GM19372 (cell line): ENCODE measurements around the gene NRL.
A peak's percentile ranks its signal among the peaks of the same experiment; 100 is the strongest.
"Not testable (repeated sequence)": the region's sequence is repeated elsewhere in the genome, so short reads cannot be mapped to it uniquely, and the experiment has no call there.

Experiments
- ATAC-seq: cut with Tn5 transposase; IDR thresholded peaks from one replicate; pipeline ENCODE4 v1.9.1; 2021; ENCODE audit warnings: mild to moderate bottlenecking, low read depth, moderate library complexity; ENCODE audit not compliant: unreplicated experiment

The NRL gene

DNA sequence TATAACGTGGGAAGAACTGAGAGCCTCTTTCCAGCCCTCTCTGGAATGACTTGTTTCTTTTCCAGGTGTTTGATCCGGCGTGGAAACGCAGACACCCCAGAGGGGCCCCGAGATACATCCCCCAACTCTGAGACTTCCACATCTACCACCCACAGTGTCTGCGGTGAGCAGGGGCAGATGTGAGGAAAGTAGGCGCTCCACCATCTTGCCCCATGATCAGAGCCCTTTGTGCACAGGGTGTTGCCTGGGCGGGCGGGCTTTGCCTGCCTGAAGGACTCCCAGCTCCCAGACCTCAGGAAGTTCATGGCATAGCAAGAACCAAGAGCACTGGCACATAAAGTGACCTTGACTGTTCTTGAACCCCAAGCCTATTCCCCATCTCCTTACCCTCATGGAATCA is 60.1 kb downstream of the NRL start:
- ATAC-seq, result no peak

DNA sequence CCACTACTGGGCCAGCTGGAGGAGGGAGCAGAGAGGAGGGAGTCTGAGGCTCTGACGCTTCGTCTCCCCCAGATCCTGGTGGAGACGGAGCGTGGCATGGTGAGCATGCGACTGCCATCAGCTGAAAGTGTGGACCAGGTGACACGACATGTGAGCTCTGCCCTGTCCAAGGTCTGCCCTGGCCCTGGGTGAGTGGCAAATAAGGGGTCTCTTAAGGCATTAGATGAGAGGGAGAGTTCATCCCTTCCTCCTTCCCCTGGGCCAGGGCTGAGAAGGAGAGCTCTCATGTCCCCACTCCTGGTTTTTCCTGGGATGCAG is 60.5 kb downstream of the NRL start:
- no peak for ATAC-seq

GRCh38 chr14:24053548-24054323 is 61.0 kb downstream of the NRL start:
- ATAC-seq, result no peak

DNA sequence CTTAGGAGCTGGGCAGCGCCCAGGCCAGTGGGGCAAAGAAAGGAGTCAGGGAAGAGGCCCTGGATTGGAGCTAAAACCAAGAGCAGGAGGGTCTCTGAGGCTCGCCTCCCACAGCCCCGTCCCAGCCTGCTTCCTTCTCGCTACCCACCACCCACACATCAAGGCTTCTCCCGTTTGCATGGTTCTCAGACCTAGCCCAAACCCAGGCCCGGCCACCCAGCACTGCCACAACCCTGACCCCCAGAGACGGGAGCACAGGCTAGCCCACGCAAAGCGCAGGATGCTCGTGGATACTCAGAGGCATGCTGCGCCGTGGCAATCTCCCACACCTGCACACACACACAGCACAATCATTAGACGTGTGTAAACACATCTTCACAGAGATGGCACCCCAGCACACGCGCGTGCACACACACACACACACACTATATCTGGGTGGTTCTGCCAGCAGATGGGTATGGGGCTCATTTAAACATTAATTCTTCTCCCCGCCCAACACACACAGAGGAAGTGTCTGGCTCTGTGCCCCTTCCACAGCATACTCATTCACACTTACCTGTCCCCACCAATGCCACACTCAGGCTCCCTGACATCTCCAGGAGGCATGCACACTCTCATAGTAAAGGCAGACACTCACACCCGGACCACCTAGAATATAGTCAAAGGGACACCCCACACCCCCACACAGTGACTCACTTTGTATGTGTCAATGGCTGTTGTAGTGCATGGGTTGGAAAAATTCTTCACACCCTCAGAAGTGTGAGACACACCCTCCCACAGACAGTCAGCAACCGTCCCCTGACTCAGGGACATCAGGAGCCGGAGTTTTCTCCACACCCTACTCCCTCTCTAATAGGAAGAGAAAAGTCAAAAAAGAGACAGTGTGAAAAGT is 61.8 kb downstream of the NRL start:
- ATAC-seq, result no peak

DNA sequence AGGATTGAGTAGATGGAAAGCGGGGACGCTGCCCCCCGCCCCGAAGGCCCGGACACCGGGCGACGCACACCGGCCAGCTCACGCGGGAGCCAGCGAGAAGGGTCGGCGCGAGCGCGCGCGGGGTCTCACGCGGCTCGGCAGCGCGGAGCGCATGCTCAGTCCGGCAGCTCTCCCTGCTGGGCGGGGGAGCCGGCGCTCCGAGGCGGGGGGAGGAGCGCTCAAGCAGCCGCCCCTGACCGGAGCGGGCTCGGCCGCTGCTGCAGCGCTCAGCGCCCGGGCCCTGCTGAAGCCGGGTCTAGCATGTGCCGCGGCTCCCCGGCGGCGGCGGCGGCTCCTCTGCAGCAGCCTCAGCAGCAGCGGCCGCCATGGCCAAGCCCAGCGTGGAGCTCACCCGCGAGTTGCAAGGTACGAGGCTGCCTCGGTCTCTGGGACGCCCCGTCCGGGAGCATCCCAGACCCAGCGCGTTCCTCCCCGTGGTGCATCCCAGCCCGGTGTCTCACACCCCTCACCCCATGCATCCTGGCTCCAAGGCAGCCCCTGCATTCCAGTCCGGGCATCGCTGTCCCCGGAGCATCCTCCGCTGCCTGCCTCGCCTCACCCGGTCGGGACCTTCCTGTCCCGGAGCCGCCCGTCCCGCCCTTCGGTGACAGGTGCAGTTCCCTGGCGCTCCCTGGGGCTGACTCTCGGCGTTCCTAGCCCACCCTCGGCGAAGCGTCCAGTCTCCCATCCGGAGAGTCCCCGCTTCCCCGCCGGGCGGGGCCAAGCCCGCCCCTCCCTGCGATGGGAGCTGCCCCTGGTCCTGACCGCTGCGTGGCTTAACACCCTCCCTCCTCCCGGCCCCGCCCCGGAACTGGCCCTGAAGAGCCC is 62.7 kb downstream of the NRL start, which contains the start of gene CARMIL3:
Gene CARMIL3, plus strand, starts transcription at position 221 of the 867 bp plus-strand sequence. Its CDS starts 145 bp downstream, at position 366.
- peak; percentile 73 for ATAC-seq

GRCh38 chr14:24051176-24051788 is 63.5 kb downstream of the NRL start:
- ATAC-seq, result no peak

- not testable (repeated sequence) for ATAC-seq
Observed at GRCh38 chr14:24050753-24051152, 64.0 kb downstream of the NRL start.

GRCh38 chr14:24049002-24049401 is 65.7 kb downstream of the NRL start:
- ATAC-seq, result not testable (repeated sequence)

DNA sequence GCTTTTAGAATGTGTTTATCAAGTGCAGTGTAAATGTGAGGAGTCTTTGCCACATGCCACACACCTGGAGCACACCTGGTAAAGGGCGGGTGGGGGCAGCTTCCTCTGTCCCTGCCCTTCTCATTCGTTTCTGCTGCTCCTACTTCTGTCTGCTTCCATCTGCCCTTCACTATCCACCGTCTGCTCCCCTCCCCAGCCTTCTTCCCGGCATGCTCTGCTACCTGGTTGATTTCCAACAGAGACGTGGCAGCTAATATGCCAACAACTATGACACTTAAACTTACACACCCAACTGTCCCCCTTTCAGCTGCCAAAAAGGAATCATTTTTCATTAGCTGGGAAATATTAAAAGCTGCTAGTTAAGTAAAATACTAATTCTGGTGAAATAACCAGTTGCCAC is 72.0 kb downstream of the NRL start:
- ATAC-seq, result no peak

GRCh38 chr14:24040692-24041091 is 74.1 kb downstream of the NRL start:
- ATAC-seq, result no peak

DNA sequence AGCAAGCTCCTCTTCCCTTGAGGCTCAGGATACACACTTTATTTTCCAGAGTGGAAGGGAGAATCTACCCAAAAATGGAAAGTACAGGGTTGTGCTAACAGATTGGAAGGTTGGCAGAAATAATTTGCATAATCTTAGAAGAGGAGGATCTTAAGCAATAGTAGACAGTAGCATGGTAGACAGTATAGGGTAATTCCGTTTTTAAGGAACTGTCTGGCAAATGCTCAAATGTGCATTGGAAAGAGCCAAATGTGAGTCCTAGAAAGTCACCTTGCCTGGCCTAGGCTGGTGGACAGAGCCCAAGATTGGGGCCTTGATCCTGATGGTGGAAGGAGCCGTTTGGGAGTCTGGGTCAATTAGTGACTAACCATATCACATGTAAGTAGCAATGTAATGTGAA is 76.1 kb downstream of the NRL start:
- ATAC-seq, result no peak

DNA sequence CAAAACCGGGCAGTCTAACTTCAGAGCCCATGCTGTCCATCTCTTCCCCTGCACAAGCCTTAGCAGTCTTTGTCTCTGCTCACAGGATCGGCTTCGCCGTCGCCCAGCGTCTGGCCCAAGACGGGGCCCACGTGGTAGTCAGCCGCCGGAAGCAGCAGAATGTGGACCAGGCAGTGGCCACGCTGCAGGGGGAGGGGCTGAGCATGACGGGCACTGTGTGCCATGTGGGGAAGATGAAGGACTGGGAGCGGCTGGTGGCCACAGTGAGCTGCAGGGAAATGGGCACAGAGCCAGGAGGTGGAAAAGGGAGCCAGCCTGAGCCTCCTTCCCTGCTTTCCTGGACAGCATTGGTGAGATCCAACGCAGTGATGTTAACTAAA is 77.1 kb downstream of the NRL start:
- no peak for ATAC-seq

DNA sequence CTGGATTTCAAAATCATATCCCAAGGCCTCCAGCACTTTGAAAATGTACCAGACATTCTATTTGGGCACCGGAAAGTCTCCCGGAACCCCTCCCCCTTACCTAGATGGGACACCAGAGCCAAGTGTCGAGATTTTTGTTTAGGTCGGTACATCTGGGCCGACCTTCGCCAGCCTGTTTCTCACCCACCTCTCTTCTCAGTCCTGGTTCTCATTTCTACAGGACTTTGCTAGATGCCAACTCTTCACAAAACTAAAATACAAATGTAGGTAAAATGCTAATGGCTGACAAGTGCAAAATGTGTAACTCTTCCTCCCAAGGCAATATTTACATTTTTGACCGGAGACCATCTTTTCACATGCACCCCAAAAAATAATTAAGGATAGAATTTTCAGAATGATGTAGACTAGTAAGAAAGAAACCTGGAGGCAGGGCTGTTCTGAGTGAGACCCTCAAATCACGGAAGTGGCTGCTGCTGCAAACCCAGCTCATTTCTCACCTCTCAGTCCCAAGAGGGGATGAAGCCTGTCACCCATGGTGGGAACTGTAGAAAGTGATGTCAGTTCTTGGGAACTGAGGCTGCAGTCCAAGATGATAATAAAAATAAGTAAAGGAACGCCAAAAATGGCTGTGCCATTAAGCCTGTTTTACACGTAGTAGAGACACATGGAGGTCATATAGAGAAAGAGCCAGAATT is 77.6 kb downstream of the NRL start:
- ATAC-seq, result not testable (repeated sequence)

DNA sequence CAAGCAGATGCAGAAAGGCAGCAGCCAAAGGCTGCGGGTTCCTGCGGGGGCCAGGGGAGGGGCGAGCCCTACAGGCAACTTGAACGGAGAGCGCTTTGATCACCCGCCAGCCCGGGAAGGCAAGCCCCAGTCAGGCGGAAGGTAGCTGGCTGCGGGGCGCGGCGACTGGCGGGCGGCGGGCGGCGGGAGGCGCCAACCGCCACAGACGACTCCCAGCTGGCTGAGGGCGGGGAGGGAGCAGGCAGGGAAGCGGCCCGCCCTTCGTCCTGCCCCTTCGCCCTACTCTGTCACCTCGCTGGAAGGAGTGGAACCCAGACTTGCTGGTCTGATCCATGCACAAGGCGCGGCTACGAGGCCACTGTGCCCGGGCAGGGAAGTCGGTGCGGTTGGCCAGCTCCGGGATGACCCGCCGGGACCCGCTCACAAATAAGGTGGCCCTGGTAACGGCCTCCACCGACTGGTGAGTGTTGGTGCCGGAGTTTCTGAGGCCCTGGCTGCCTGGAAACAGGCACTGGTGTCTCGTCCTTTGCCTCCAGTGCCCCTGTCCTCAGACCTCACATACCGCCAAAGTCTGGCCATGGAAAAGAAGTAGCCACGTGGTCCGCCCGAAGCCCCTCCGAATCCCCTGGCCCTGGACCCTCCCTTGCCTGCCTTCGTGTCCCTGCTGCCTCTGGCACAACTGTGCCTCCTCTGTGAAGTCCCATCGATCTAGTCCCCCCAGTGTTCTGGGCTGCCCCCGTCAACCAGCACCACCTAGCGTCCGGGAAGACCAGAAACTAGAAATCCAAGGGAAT is 78.4 kb downstream of the NRL start:
- peak; percentile 57 for ATAC-seq

GRCh38 chr14:24035769-24036168 is 79.0 kb downstream of the NRL start:
- ATAC-seq, result not testable (repeated sequence)

- no peak for ATAC-seq
Observed at GRCh38 chr14:24032727-24033418, 81.9 kb downstream of the NRL start.

DNA sequence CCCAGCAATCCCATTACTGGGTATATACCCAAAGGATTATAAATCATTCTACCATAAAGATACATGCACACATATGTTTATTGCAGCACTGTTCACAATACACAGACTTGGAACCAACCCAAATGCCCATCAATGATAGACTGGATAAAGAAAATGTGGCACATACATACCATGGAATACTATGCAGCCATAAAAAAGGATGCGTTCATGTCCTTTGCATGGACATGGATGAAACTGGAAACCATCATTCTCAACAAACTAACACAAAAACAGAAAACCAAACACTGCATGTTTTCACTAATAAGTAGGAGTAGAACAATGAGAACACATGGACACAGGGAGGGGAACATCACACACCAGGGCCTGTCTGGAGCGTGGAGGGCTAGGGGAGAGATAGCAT is 83.4 kb downstream of the NRL start:
- not testable (repeated sequence) for ATAC-seq

DNA sequence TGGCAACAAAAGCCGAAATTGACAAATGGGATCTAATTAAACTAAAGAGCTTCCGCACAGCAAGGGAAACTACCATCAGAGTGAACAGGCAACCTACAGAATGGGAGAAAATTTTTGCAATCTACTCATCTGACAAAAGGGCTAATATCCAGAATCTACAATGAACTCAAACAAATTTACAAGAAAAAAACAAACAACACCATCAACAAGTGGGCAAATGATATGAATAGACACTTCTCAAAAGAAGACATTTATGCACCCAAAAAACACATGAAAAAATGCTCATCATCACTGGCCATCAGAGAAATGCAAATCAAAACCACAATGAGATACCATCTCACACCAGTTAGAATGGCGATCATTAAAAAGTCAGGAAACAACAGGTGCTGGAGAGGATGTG is 85.1 kb downstream of the NRL start:
- not testable (repeated sequence) for ATAC-seq
